CD14-positive monocyte (primary cell): Measurements from ENCODE around the gene CNTN4. TPM values are rescaled to one million over a fixed set of nuclear protein-coding genes. Genes with fewer than 3 reads are reported as not detected.

ENCODE experiments used
- DNase-seq, 3 donors: peaks; one replicate each; pipeline ENCODE4 v3.0.0-alpha.2; 2011 to 2022
- H2AFZ ChIP-seq: 2 replicates; pipeline ENCODE4 v1.6.0; 2012; ENCODE audit warnings: mild to moderate bottlenecking, low read depth, low read length, inconsistent platforms; ENCODE audit not compliant: insufficient read depth, poor library complexity, severe bottlenecking
- H3K27ac ChIP-seq, 2 donors: 1 replicate in 1 of 2; 2 replicates in 1 of 2; pipeline ENCODE4 v1.5.1; 2012 to 2013; ENCODE audit warnings: low read length in 2 of 2, control low read depth in 1 of 2, inconsistent platforms in 1 of 2, low read depth in 1 of 2, mild to moderate bottlenecking in 1 of 2
- H3K27me3 ChIP-seq, 2 donors: one replicate each; pipeline versions ENCODE4 v1.6.0 to v1.6.1; 2011 to 2013; ENCODE audit warnings: low read length in 2 of 2; ENCODE audit not compliant: control insufficient read depth in 2 of 2, insufficient read depth in 2 of 2
- H3K36me3 ChIP-seq, 2 donors: replicated peaks in 1 of 2; 1 replicate in 1 of 2; 2 replicates in 1 of 2; pipeline versions ENCODE4 v1.5.1 to v1.6.1; 2012 to 2013; ENCODE audit warnings: low read length in 2 of 2, control low read depth in 1 of 2, inconsistent platforms in 1 of 2, mild to moderate bottlenecking in 1 of 2; ENCODE audit not compliant: insufficient read depth in 2 of 2, control insufficient read depth in 1 of 2
- H3K4me1 ChIP-seq, 2 donors: 1 replicate in 1 of 2; 2 replicates in 1 of 2; pipeline versions ENCODE4 v1.5.1 to v1.6.1; 2012 to 2013; ENCODE audit warnings: low read length in 2 of 2, control low read depth in 1 of 2, inconsistent platforms in 1 of 2, mild to moderate bottlenecking in 1 of 2, moderate library complexity in 1 of 2; ENCODE audit not compliant: insufficient read depth in 2 of 2, control insufficient read depth in 1 of 2
- H3K4me2 ChIP-seq: replicated peaks from 2 replicates; pipeline ENCODE3; 2012; ENCODE audit warnings: low read length, moderate library complexity, mild to moderate bottlenecking; ENCODE audit not compliant: poor library complexity, severe bottlenecking; ENCODE audit errors: extremely low read depth
- H3K4me3 ChIP-seq, 3 experiments: fragments of 200-600 bp in 1 of 3; sonication (generic) in 1 of 3; replicated peaks in 1 of 3; 1 replicate in 2 of 3; 2 replicates in 1 of 3; pipeline ENCODE4 v1.5.1; 2011 to 2013; ENCODE audit warnings: low read length in 3 of 3, mild to moderate bottlenecking in 3 of 3, control low read depth in 2 of 3, low read depth in 2 of 3, inconsistent platforms in 1 of 3, moderate library complexity in 1 of 3
- H3K79me2 ChIP-seq: 2 replicates; pipeline ENCODE4 v1.6.0; 2012; ENCODE audit warnings: mild to moderate bottlenecking, control low read depth, inconsistent platforms, low read length, moderate library complexity; ENCODE audit not compliant: insufficient read depth
- H3K9ac ChIP-seq: 2 replicates; pipeline ENCODE4 v1.6.0; 2017; ENCODE audit warnings: low read length, mild to moderate bottlenecking; ENCODE audit not compliant: insufficient read depth, poor library complexity, severe bottlenecking
- H3K9me3 ChIP-seq, 2 donors: replicated peaks in 1 of 2; 1 replicate in 1 of 2; 2 replicates in 1 of 2; pipeline versions ENCODE4 v1.5.1 to v1.6.1; 2012 to 2013; ENCODE audit warnings: low read length in 2 of 2, control low read depth in 1 of 2; ENCODE audit not compliant: control insufficient read depth in 1 of 2, insufficient read depth in 1 of 2
- H4K20me1 ChIP-seq: 2 replicates; pipeline ENCODE4 v1.6.0; 2012; ENCODE audit warnings: mild to moderate bottlenecking, low read length, control low read depth, moderate library complexity; ENCODE audit not compliant: insufficient read depth
- H3K27ac Mint-ChIP-seq, 7 donors: one replicate each; pipeline ENCODE4 v1.8.0; 2020; ENCODE audit warnings: mild to moderate bottlenecking in 7 of 7, mixed read lengths in 7 of 7, moderate library complexity in 6 of 7, inconsistent platforms in 2 of 7
- H3K27me3 Mint-ChIP-seq, 3 donors: one replicate each; pipeline ENCODE4 v1.8.0; 2021 to 2022; ENCODE audit warnings: low read depth in 3 of 3, mild to moderate bottlenecking in 3 of 3, mixed read lengths in 3 of 3, moderate library complexity in 3 of 3, inconsistent platforms in 1 of 3
- H3K36me3 Mint-ChIP-seq, 2 donors: one replicate each; pipeline ENCODE4 v1.8.0; 2020; ENCODE audit warnings: mixed read lengths in 2 of 2, inconsistent platforms in 1 of 2, mild to moderate bottlenecking in 1 of 2
- H3K4me1 Mint-ChIP-seq: one replicate; pipeline ENCODE4 v1.8.0; 2020; ENCODE audit warnings: mild to moderate bottlenecking, mixed read lengths
- H3K4me3 Mint-ChIP-seq, 2 donors: one replicate each; pipeline ENCODE4 v1.8.0; 2020; ENCODE audit warnings: mild to moderate bottlenecking in 2 of 2, mixed read lengths in 2 of 2, moderate library complexity in 1 of 2
- H3K9me3 Mint-ChIP-seq, 7 donors: one replicate each; pipeline ENCODE4 v1.8.0; 2020 to 2022; ENCODE audit warnings: mixed read lengths in 7 of 7, mild to moderate bottlenecking in 6 of 7, moderate library complexity in 6 of 7, inconsistent platforms in 2 of 7
- CTCF ChIP-seq: fragments of 200-600 bp; IDR thresholded peaks from one replicate; pipeline ENCODE4 v1.8.0; 2022; ENCODE audit warnings: antibody characterized with exemption, mild to moderate bottlenecking
- WGBS: methylation state at CpG from one replicate; pipeline ENCODE4 v1.1.5; 2013; ENCODE audit warnings: missing lambda C conversion rate; ENCODE audit not compliant: insufficient coverage; 5-methylcytosine and 5-hydroxymethylcytosine counted together
- intact Hi-C, 2 donors: fragments of 100-400 bp; cut with micrococcal nuclease; formaldehyde crosslinking; loops; one replicate each; pipeline versions ENCODE4 v1.15.0 to v1.15.1; 2023
- polyA plus RNA-seq, 3 donors: library from polyadenylated mRNA; depleted of rRNA in 1 of 3; unstranded in 2 of 3; stranded (reverse) in 1 of 3; fragments of 300-500 nt in 2 of 3; fragments of >200 nt in 1 of 3; fragmentation: Illumina TruSeq in 2 of 3; gene quantifications; 1 replicate in 2 of 3; 2 replicates in 1 of 3; pipeline ENCODE4 v1.2.3, GENCODE V29; 2012 to 2021

Gene CNTN4
- polyA plus RNA-seq, 3 donors, result not detected

GRCh38 chr3:2656806-2657777, 558.4 kb downstream of the CNTN4 start:
- TF ChIP-seq CTCF, result no peak
- no peaks in the 10 kb centered on the region for H3K27me3 Mint-ChIP-seq

GRCh38 chr3:2657971-2658370, 559.3 kb downstream of the CNTN4 start:
- no peaks in the 10 kb centered on the region for H3K36me3 Mint-ChIP-seq

More at GRCh38 chr3:2656806-2657777, 558.4 kb downstream of the CNTN4 start:
- 96% methylated on average over 4 of the region's 10 CpGs for WGBS
- H3K4me3 ChIP-seq, result no peak overlapping the region
- H3K9me3 ChIP-seq, result peaks cover 0 to 7% of the 10 kb centered on the region in 2 donors
- no peak overlapping the region for H3K4me2 ChIP-seq
- intact Hi-C loops, result no loop called here
- no peaks in the 10 kb centered on the region for H3K36me3 ChIP-seq
- H3K4me1 ChIP-seq, result no peaks in the 10 kb centered on the region
- no peak for DNase-seq
- no peaks in the 10 kb centered on the region for H3K27me3 ChIP-seq
- no peak overlapping the region for H2AFZ ChIP-seq
- peaks cover 0 to 4% (median 0%) of the 10 kb centered on the region in 7 donors for H3K9me3 Mint-ChIP-seq
- no peaks in the 10 kb centered on the region for H3K4me1 Mint-ChIP-seq
- no peak overlapping the region for H3K4me3 Mint-ChIP-seq
- H3K27ac Mint-ChIP-seq, result no peak overlapping the region
- no peak overlapping the region for H3K9ac ChIP-seq
- H3K27ac ChIP-seq, result no peak overlapping the region
- no peaks in the 10 kb centered on the region for H3K36me3 Mint-ChIP-seq
- no peaks in the 10 kb centered on the region for H4K20me1 ChIP-seq
- H3K79me2 ChIP-seq, result no peaks in the 10 kb centered on the region

More at GRCh38 chr3:2657971-2658370, 559.3 kb downstream of the CNTN4 start:
- H3K4me3 ChIP-seq, result no peak overlapping the region
- Mint-ChIP-seq H3K4me1 (no peaks in the 10 kb centered on the region), H3K27me3 (no peaks in the 10 kb centered on the region), H3K4me3 (no peak overlapping the region), H3K27ac (no peak overlapping the region), H3K9me3 (peaks cover 0 to 8% (median 0%) of the 10 kb centered on the region in 7 donors)
- no peak overlapping the region for H2AFZ ChIP-seq
- no peaks in the 10 kb centered on the region for H3K27me3 ChIP-seq
- intact Hi-C loops, result no loop called here
- H3K4me2 ChIP-seq, result no peak overlapping the region
- DNase-seq, result no peak
- H3K36me3 ChIP-seq, result no peaks in the 10 kb centered on the region
- no peaks in the 10 kb centered on the region for H3K4me1 ChIP-seq
- no peaks in the 10 kb centered on the region for H4K20me1 ChIP-seq
- WGBS, result 83% methylated on average over 6 of the region's 6 CpGs
- TF ChIP-seq CTCF, result no peak
- no peaks in the 10 kb centered on the region for H3K79me2 ChIP-seq
- H3K9me3 ChIP-seq, result peaks cover 0 to 3% of the 10 kb centered on the region in 2 donors
- no peak overlapping the region for H3K9ac ChIP-seq
- H3K27ac ChIP-seq, result no peak overlapping the region
